ENCODE measurements around the gene HIVEP3. TPM values are rescaled to one million over a fixed set of nuclear protein-coding genes. Genes with fewer than 3 reads are reported as not detected.
"Not testable (repeated sequence)": the region's sequence is repeated elsewhere in the genome, so short reads cannot be mapped to it uniquely, and the experiment has no call there.

HIVEP3 gene
- polyA plus RNA-seq, 4 donors: 3.5 to 4.8 (median 4.6) TPM

GRCh38 chr1:41580021-41580420 lies 338.7 kb downstream of the HIVEP3 start:
- DNase-seq (ENCODE audit: low read depth in 4 of 4, low spot score in 2 of 4): no peak

- DNase-seq (ENCODE audit: low read depth in 4 of 4, low spot score in 2 of 4): no peak
These were observed 339.9 kb downstream of the HIVEP3 start for GRCh38 chr1:41578712-41579335.

GRCh38 chr1:41576620-41577019 lies 342.1 kb downstream of the HIVEP3 start:
- DNase-seq (ENCODE audit: low read depth in 4 of 4, low spot score in 2 of 4): no peak

GRCh38 chr1:41576206-41576605 lies 342.5 kb downstream of the HIVEP3 start:
- DNase-seq (ENCODE audit: low read depth in 4 of 4, low spot score in 2 of 4): no peak

GRCh38 chr1:41574842-41575241 lies 343.9 kb downstream of the HIVEP3 start:
- no peak for DNase-seq (ENCODE audit: low read depth in 4 of 4, low spot score in 2 of 4)

GRCh38 chr1:41573785-41574713 lies 344.7 kb downstream of the HIVEP3 start:
- peak; percentile 25 to 80 (median 51) for DNase-seq (ENCODE audit: low read depth in 4 of 4, low spot score in 2 of 4)

GRCh38 chr1:41573194-41573593 lies 345.5 kb downstream of the HIVEP3 start:
- no peak for DNase-seq (ENCODE audit: low read depth in 4 of 4, low spot score in 2 of 4)

GRCh38 chr1:41572224-41572623 lies 346.5 kb downstream of the HIVEP3 start:
- DNase-seq (ENCODE audit: low read depth in 4 of 4, low spot score in 2 of 4): no peak

- no peak for DNase-seq (ENCODE audit: low read depth in 4 of 4, low spot score in 2 of 4)
These were observed 347.7 kb downstream of the HIVEP3 start for GRCh38 chr1:41571041-41571440.

GRCh38 chr1:41568204-41568603 lies 350.5 kb downstream of the HIVEP3 start:
- DNase-seq (ENCODE audit: low read depth in 4 of 4, low spot score in 2 of 4): no peak

- DNase-seq (ENCODE audit: low read depth in 4 of 4, low spot score in 2 of 4): no peak
These were observed 351.8 kb downstream of the HIVEP3 start for GRCh38 chr1:41566969-41567368.

GRCh38 chr1:41566274-41566885 lies 352.3 kb downstream of the HIVEP3 start:
- DNase-seq (ENCODE audit: low read depth in 4 of 4, low spot score in 2 of 4): no peak

- no peak for DNase-seq (ENCODE audit: low read depth in 4 of 4, low spot score in 2 of 4)
These were observed 353.8 kb downstream of the HIVEP3 start for GRCh38 chr1:41564741-41565475.

- DNase-seq (ENCODE audit: low read depth in 4 of 4, low spot score in 2 of 4): no peak
These were observed 356.4 kb downstream of the HIVEP3 start for GRCh38 chr1:41562328-41562727.

- no peak for DNase-seq (ENCODE audit: low read depth in 4 of 4, low spot score in 2 of 4)
These were observed 357.8 kb downstream of the HIVEP3 start for GRCh38 chr1:41560931-41561330.

- DNase-seq (ENCODE audit: low read depth in 4 of 4, low spot score in 2 of 4): no peak
These were observed 358.2 kb downstream of the HIVEP3 start for GRCh38 chr1:41560496-41560895.

GRCh38 chr1:41559331-41559730 lies 359.4 kb downstream of the HIVEP3 start:
- DNase-seq (ENCODE audit: low read depth in 4 of 4, low spot score in 2 of 4): no peak

- no peak for DNase-seq (ENCODE audit: low read depth in 4 of 4, low spot score in 2 of 4)
These were observed 360.0 kb downstream of the HIVEP3 start for GRCh38 chr1:41558761-41559171.

- no peak for DNase-seq (ENCODE audit: low read depth in 4 of 4, low spot score in 2 of 4)
These were observed 360.8 kb downstream of the HIVEP3 start for GRCh38 chr1:41557751-41558455.

GRCh38 chr1:41554746-41555145 lies 364.0 kb downstream of the HIVEP3 start:
- not testable (repeated sequence) for DNase-seq (ENCODE audit: low read depth in 4 of 4, low spot score in 2 of 4)

Data from left renal cortex interstitium (tissue), 4 donors.